GM21825 (cell line): ENCODE results near the gene TMEM47.

ENCODE experiments used
- ATAC-seq: cut with Tn5 transposase; IDR thresholded peaks from one replicate; pipeline ENCODE4 v1.9.1; 2021; ENCODE audit warnings: mild to moderate bottlenecking, moderate library complexity; ENCODE audit not compliant: unreplicated experiment

The TMEM47 gene

GRCh38 chrX:34656842-34657725 lies at the start of gene TMEM47:
Gene TMEM47 (minus strand): TSS chrX:34657285. CDS start chrX:34657029, 256 bp downstream.
- no peak for ATAC-seq

- no peak for ATAC-seq
Observed at GRCh38 chrX:34687095-34687494, 30.0 kb upstream of the TMEM47 start.

GRCh38 chrX:34659575-34659974 lies 2.5 kb upstream of the TMEM47 start:
- ATAC-seq = no peak

DNA sequence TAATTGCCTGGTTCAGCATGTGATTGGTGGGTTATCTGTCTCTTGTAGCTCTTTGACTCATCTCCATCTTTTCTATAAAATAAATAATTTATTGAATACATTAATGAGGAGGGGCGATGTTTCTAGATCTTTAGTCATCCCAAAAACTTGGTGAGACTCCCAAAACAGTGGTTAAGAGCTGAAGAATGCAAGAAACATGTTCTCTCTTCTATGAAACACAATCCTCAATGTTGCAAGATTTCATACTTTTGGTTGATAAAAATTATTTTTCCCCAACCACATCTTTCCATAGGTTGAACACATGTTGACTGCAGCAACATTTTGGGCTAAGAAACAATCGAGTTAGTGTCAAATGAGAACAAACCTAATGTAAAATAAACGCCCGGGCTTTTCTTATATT lies 1.2 kb upstream of the TMEM47 start:
- ATAC-seq = no peak

DNA sequence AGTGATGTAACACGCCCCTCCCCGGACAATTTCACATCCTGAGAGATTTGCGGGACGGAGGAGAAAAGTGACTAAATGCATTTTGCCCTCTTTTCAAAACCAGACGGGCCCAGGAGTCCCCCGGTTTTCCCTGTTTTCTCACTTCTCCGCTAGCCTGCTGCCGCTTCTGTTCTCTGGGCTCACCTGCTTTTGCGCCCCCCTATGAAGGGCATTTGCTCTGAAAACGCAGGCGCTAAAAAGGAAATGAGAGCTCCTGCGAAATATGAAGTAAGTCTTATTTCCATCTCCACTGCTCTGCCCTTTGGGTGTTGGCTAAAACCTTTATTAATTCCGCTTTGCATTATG lies 613 bp upstream of the TMEM47 start:
- ATAC-seq = no peak

DNA sequence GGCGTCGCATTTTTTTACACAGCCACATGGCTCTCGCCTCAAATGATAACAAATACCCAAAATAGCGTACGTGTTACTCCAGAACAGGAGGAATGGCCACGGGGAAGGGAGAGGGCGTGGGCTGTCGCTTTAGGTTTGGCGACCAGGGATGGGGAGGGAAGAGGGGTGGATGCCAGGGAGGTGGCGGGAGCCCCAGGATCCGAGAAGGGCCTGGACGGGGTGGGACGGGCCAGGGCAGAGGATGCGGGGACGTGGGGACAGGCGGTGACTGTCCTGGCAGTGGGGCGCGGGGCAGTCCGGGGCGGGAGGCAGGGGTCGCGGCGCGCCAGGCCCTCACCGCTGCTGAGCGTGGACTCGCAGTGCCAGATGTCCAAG lies 631 bp downstream of the TMEM47 start:
- ATAC-seq = no peak

- ATAC-seq = no peak
Observed at GRCh38 chrX:34655501-34656455, 1.3 kb downstream of the TMEM47 start.

- ATAC-seq = no peak
Observed at GRCh38 chrX:34654696-34655490, 2.2 kb downstream of the TMEM47 start.

DNA sequence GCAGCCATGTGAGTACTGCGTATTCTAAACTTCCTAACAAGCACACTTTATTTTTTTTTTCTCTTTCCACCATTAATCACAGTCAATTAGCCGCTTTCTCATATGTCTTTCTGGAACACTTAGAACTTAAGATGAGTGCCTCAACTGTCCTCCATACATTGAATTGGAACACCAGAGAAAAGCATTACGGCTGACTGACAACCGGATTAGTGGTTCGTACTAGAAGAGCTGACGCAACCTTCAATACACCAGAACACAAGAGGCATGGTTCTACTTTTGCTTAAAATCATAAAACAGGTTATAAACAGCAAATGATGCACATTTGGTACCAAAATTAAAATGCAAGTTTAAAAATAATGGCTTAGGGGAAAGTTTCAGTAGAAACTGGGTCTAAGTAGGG lies 3.3 kb downstream of the TMEM47 start:
- ATAC-seq = no peak

DNA sequence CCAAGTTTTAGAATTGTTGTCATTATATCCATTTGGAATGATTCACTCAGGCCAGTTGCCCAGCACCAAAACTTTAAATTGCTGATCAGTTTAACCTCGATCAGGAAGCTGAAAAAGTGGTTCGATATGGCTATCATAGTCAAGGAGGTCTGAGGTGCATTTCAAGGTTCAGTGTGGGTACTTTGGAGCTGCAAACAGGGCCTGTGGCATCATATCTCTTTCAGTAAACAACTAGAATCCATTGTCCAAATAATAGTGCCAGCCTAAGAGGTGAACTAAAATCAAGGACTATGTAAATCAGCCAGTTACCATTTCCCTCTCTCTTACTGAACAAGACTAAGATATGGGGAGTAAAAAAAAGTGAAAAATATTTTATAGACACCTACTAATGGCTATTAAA lies 14.2 kb downstream of the TMEM47 start:
- ATAC-seq = no peak

- no peak for ATAC-seq
Observed at GRCh38 chrX:34638116-34638515, 19.0 kb downstream of the TMEM47 start.

DNA sequence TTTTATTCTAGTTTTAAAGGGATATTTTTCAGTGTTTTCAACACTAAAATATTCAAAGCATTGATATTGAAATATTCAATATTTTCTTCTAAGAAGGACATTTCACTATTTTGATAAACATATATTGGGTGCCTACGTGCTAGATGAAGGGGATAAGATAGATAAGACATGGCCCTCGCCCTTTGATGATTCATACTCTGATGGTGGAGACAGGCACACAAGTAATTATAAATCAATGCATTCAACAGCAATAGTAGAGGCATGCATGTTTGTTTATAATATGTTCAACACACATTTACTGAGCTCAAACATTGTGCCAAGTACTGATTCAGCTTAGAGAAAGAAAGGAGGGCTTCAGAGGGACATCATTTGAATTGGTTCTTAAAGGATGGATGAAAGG lies 22.7 kb downstream of the TMEM47 start:
- no peak for ATAC-seq

- ATAC-seq = no peak
Observed at GRCh38 chrX:34632384-34632783, 24.7 kb downstream of the TMEM47 start.

GRCh38 chrX:34631479-34632220 lies 25.4 kb downstream of the TMEM47 start:
- no peak for ATAC-seq

GRCh38 chrX:34629572-34629971 lies 27.5 kb downstream of the TMEM47 start:
- no peak for ATAC-seq

DNA sequence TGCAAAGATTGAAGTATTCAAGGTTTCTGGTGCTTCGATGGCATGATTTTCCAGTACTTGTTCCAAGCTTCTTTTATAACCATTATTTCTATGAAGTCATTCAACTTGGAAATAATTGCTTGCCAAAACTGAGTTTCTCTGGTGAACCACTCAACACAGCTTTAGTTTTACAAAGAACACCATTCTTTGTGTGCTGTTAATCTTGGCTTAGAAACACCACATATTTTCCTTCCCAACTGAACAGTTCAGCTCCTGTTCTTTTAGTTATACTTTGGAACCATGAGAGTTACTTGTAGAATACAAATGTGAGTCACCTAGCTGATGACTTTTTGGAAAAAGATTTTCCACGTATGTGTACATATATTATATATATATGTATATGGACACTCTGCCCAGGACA lies 32.7 kb downstream of the TMEM47 start:
- no peak for ATAC-seq

DNA sequence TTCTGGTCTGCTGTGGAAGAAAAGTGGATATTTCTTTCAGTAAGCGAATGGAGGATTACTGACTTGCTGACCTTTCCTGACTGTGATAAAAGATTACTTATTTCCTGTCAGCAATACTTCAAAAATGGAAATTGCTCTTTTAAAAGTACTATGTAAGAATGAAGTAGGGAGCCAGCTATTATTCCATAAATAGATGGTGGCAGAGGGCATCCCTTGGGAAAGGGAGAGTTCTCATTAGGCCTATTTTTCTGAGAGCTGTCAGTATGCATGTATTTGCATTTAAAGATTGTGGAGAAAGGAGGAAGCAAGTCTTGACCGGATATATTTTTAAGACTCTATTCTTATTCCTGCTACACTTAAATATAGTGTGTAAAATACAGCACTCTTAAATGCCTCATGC lies 37.2 kb downstream of the TMEM47 start:
- no peak for ATAC-seq

DNA sequence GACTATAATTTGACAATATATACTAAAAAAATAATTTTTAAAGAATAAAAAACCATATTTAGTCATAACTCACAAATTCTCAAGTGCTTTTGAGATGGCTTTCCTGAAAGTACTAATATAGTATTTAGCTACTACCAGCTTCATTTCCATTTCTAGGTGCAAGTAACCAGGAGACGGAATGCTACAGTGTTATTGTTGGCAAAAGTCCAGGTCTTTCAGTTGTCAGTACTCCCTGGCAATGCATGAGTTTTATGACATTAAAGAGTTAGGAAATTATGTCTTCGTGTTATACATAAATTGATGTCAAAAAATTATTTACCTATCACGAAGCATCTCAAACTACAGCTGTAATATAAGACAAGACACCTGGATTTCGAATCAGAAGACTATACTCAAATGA lies 45.0 kb downstream of the TMEM47 start:
- no peak for ATAC-seq

- ATAC-seq = no peak
Observed at GRCh38 chrX:34598362-34598761, 58.7 kb downstream of the TMEM47 start.

- no peak for ATAC-seq
Observed at GRCh38 chrX:34586936-34587335, 70.1 kb downstream of the TMEM47 start.
